ENCODE data around the gene UBD.

- TF ChIP-seq POLR2A (IDR thresholded peaks at IDR 0.05; ENCODE audit: low read depth, low read length) = no peak
- TF ChIP-seq TCF7 (IDR thresholded peaks at IDR 0.05; ENCODE audit: borderline replicate concordance) = no peak
- TF ChIP-seq FOXK2 (IDR thresholded peaks at IDR 0.05) = no peak
- no peak for TF ChIP-seq CTCF (IDR thresholded peaks at IDR 0.05 in 2 of 3, conservative IDR thresholded peaks at IDR 0.05 in 1 of 3; ENCODE audit: control insufficient read depth in 2 of 3, extremely low read depth in 1 of 3, insufficient read depth in 1 of 3, low read depth in 3 of 3, low read length in 3 of 3)
- TF ChIP-seq EP300 (IDR thresholded peaks at IDR 0.05; ENCODE audit: borderline replicate concordance in 1 of 2, control insufficient read depth in 1 of 2, low read depth in 2 of 2, low read length in 2 of 2) = no peak
- TF ChIP-seq BRCA1 (IDR thresholded peaks at IDR 0.05; ENCODE audit: low read depth, low read length) = no peak
- TF ChIP-seq HCFC1 (IDR thresholded peaks at IDR 0.05; ENCODE audit: low read length) = no peak
- no peak for TF ChIP-seq ATF7 (IDR thresholded peaks at IDR 0.05; ENCODE audit: low read depth)
- TF ChIP-seq CUX1 (IDR thresholded peaks at IDR 0.05; ENCODE audit: insufficient replicate concordance, low read depth, low read length) = no peak
- TF ChIP-seq EZH2 (IDR thresholded peaks at IDR 0.05; ENCODE audit: borderline replicate concordance, control insufficient read depth, low read depth, low read length) = no peak
- TF ChIP-seq ZZZ3 (IDR thresholded peaks at IDR 0.05; ENCODE audit: control insufficient read depth, insufficient read length, low read depth) = no peak
- TF ChIP-seq RAD21 (IDR thresholded peaks at IDR 0.05; ENCODE audit: insufficient read depth, low read depth, low read length) = no peak
- TF ChIP-seq MYC (IDR thresholded peaks at IDR 0.05; ENCODE audit: insufficient read depth, insufficient read length, insufficient replicate concordance, low read length, severe bottlenecking) = no peak
Measured at GRCh38 chr6:29553268-29554057, 6.1 kb downstream of the UBD start.

Data from GM12878 (cell line).